Nephron (organoid): ENCODE data around the gene DUSP7.

ENCODE experiments used
- H3K27ac Mint-ChIP-seq, 3 experiments: 2 replicates each; pipeline ENCODE4 v1.8.0; 2020; ENCODE audit warnings: mixed read lengths in 3 of 3, mild to moderate bottlenecking in 2 of 3, moderate library complexity in 1 of 3
- H3K27me3 Mint-ChIP-seq: 2 replicates; pipeline ENCODE4 v1.8.0; 2021; ENCODE audit warnings: low read depth, mild to moderate bottlenecking, moderate library complexity, mixed read lengths
- H3K36me3 Mint-ChIP-seq: 2 replicates; pipeline ENCODE4 v1.8.0; 2020; ENCODE audit warnings: low read depth, mixed read lengths
- H3K4me1 Mint-ChIP-seq: 2 replicates; pipeline ENCODE4 v1.8.0; 2020; ENCODE audit warnings: mixed read lengths
- H3K4me3 Mint-ChIP-seq, 3 experiments: 2 replicates each; pipeline ENCODE4 v1.8.0; 2020; ENCODE audit warnings: mild to moderate bottlenecking in 3 of 3, mixed read lengths in 3 of 3, moderate library complexity in 2 of 3
- H3K9me3 Mint-ChIP-seq: 2 replicates; pipeline ENCODE4 v1.8.0; 2020; ENCODE audit warnings: mixed read lengths
- CTCF ChIP-seq, 3 experiments: fragments of 200-600 bp; sonication (generic); IDR thresholded peaks; one replicate each; pipeline ENCODE4 v1.5.0; 2021; ENCODE audit warnings: antibody characterized with exemption in 3 of 3; ENCODE audit not compliant: unreplicated experiment in 3 of 3

Gene DUSP7

GRCh38 chr3:52013802-52014598 lies 42.4 kb downstream of the DUSP7 start:
- H3K27me3 Mint-ChIP-seq, result peaks cover 4% of the 10 kb centered on the region
- no peak for TF ChIP-seq CTCF (IDR thresholded peaks at IDR 0.05; ENCODE audit: unreplicated experiment in 3 of 3)
- no peaks in the 10 kb centered on the region for H3K9me3 Mint-ChIP-seq

GRCh38 chr3:52012699-52013098 lies 43.7 kb downstream of the DUSP7 start:
- Mint-ChIP-seq H3K9me3 (no peaks in the 10 kb centered on the region), H3K27me3 (peaks cover 5% of the 10 kb centered on the region), H3K4me1 (peaks cover 13% of the 10 kb centered on the region), H3K36me3 (no peaks in the 10 kb centered on the region), H3K27ac (no peak overlapping the region), H3K4me3 (no peak overlapping the region)
- TF ChIP-seq CTCF (IDR thresholded peaks at IDR 0.05; ENCODE audit: unreplicated experiment in 3 of 3), result no peak

More at GRCh38 chr3:52013802-52014598, 42.4 kb downstream of the DUSP7 start:
- H3K36me3 Mint-ChIP-seq, result no peaks in the 10 kb centered on the region
- no peak overlapping the region for H3K4me3 Mint-ChIP-seq
- H3K4me1 Mint-ChIP-seq, result peaks cover 13% of the 10 kb centered on the region
- H3K27ac Mint-ChIP-seq, result no peak overlapping the region

- Mint-ChIP-seq H3K4me3 (no peak overlapping the region), H3K4me1 (peaks cover 21% of the 10 kb centered on the region), H3K9me3 (no peaks in the 10 kb centered on the region), H3K27me3 (peaks cover 9% of the 10 kb centered on the region), H3K36me3 (no peaks in the 10 kb centered on the region), H3K27ac (no peak overlapping the region)
- no peak for TF ChIP-seq CTCF (IDR thresholded peaks at IDR 0.05; ENCODE audit: unreplicated experiment in 3 of 3)
These were observed 45.9 kb downstream of the DUSP7 start for GRCh38 chr3:52010431-52010830.

GRCh38 chr3:52007291-52007690 lies 49.1 kb downstream of the DUSP7 start:
- Mint-ChIP-seq H3K27me3 (peaks cover 12% of the 10 kb centered on the region), H3K4me1 (peaks cover 50% of the 10 kb centered on the region), H3K36me3 (no peaks in the 10 kb centered on the region), H3K9me3 (no peaks in the 10 kb centered on the region), H3K4me3 (no peak overlapping the region), H3K27ac (peak overlapping the region in 1 of 3 experiments; percentile 9)
- TF ChIP-seq CTCF (IDR thresholded peaks at IDR 0.05; ENCODE audit: unreplicated experiment in 3 of 3), result no peak

GRCh38 chr3:52006820-52007133 lies 49.6 kb downstream of the DUSP7 start:
- no peak overlapping the region for H3K4me3 Mint-ChIP-seq
- H3K27ac Mint-ChIP-seq, result no peak overlapping the region
- TF ChIP-seq CTCF (IDR thresholded peaks at IDR 0.05; ENCODE audit: unreplicated experiment in 3 of 3), result no peak
- peaks cover 54% of the 10 kb centered on the region for H3K4me1 Mint-ChIP-seq
- peaks cover 12% of the 10 kb centered on the region for H3K27me3 Mint-ChIP-seq
- H3K36me3 Mint-ChIP-seq, result no peaks in the 10 kb centered on the region
- H3K9me3 Mint-ChIP-seq, result no peaks in the 10 kb centered on the region
